Lower leg skin (tissue), 3 donors: Measurements from ENCODE around the gene ESCO1.

Experiments used
- CTCF ChIP-seq, 3 donors: fragments of 450-650 bp; IDR thresholded peaks; one replicate each; pipeline ENCODE4 v1.5.1; 2016; ENCODE audit warnings: antibody characterized with exemption in 3 of 3, mild to moderate bottlenecking in 3 of 3, moderate library complexity in 2 of 3
- POLR2A ChIP-seq, 2 donors: fragments of 450-650 bp; IDR thresholded peaks; one replicate each; pipeline ENCODE4 v1.6.1; 2016 to 2017; ENCODE audit warnings: antibody characterized with exemption in 2 of 2, mild to moderate bottlenecking in 1 of 2, moderate library complexity in 1 of 2

GRCh38 chr18:21629089-21629832 is 28.8 kb upstream of the ESCO1 start:
- no peak for TF ChIP-seq CTCF (IDR thresholded peaks at IDR 0.05)
- no peak for TF ChIP-seq POLR2A (IDR thresholded peaks at IDR 0.05)
